ENCODE results near the gene ZNF165.

The ZNF165 gene

DNA sequence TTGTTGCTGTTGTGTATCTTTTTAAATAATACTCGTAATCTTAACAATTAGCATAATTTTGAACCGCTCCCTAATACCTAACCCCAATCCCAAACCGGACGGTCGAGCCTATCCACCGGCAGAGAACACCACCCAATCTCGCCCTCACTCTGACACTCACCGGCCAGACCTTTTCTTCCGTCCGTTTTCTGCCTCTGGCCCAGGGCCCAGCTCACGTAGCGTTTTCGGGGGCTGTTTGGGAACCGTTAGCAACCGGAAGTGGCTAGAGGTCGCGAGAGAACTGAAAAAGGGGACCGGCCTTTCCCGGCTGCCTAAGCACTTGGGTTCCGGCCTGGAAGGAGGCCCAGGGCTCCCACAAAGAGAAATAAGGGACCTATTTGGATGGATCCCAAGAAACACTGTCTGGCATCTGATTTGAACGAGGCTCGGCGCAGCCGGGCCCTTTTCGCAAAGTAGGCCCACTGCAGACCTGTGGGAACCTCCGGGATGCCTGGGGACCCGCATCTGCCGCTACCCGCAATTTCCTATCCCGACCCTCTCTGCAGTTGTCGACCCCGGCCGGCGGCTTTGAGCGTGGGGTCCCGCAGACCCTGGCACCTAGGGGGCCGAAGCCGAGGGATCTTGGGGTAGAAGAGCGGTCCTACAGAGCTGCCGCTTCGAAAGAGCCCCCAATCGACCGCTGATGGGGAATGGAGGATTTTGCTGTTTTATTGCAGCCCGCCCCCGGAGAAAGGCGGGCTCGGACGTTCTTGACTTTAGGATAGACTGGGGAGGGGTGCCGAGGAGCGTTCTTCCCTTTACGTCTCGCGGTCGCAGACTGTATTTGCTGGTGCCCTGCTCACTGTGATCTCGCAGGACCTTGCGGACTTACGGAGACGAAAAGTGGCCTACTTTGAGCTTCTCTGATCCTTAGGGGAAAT lies 56.5 kb downstream of the ZNF165 start:
- TF ChIP-seq, protein P1, sequence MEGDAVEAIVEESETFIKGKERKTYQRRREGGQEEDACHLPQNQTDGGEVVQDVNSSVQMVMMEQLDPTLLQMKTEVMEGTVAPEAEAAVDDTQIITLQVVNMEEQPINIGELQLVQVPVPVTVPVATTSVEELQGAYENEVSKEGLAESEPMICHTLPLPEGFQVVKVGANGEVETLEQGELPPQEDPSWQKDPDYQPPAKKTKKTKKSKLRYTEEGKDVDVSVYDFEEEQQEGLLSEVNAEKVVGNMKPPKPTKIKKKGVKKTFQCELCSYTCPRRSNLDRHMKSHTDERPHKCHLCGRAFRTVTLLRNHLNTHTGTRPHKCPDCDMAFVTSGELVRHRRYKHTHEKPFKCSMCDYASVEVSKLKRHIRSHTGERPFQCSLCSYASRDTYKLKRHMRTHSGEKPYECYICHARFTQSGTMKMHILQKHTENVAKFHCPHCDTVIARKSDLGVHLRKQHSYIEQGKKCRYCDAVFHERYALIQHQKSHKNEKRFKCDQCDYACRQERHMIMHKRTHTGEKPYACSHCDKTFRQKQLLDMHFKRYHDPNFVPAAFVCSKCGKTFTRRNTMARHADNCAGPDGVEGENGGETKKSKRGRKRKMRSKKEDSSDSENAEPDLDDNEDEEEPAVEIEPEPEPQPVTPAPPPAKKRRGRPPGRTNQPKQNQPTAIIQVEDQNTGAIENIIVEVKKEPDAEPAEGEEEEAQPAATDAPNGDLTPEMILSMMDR (IDR thresholded peaks at IDR 0.05; ENCODE audit: low read depth, low read length, missing control alignments): peak; percentile 2
- Histone ChIP-seq H3K4me3 (ENCODE audit: low read depth, low read length) (peak overlapping the region; percentile 68), H3K27ac (peak overlapping the region; percentile 89), H3K27me3 (replicated peaks) (no peaks in the 10 kb centered on the region), H3K36me3 (replicated peaks) (peaks cover 4% of the 10 kb centered on the region)
- peak; percentile 94 for DNase-seq
- in situ Hi-C loops (cut with HindIII; ENCODE audit: low pct_ligation_motif_present, low sequenced_read_pairs): no loop called here

- DNase-seq: no peak
- TF ChIP-seq, protein P1 (IDR thresholded peaks at IDR 0.05; ENCODE audit: low read depth, low read length, missing control alignments): no peak
- Histone ChIP-seq H3K27ac (peak overlapping the region; percentile 89), H3K27me3 (replicated peaks) (no peaks in the 10 kb centered on the region), H3K4me3 (ENCODE audit: low read depth, low read length) (peak overlapping the region; percentile 68), H3K36me3 (replicated peaks) (peaks cover 4% of the 10 kb centered on the region)
- in situ Hi-C loops (cut with HindIII; ENCODE audit: low pct_ligation_motif_present, low sequenced_read_pairs): no loop called here
Observed at GRCh38 chr6:28137505-28137981, 57.2 kb downstream of the ZNF165 start.

Data from brain microvascular endothelial cell (primary cell).